Calu3 (cell line): ENCODE measurements around the gene NELL2. TPM values are rescaled to one million over a fixed set of nuclear protein-coding genes. Genes with fewer than 3 reads are reported as not detected.

Source experiments
- BruUV-seq: library from RNA; stranded (reverse); fragments of 400-500 nt; replicated peaks from 2 replicates; lab custom pipeline; 2021; lab: Mats Ljungman, UMichigan
- CTCF ChIA-PET: fragments of 300-600 bp; sonication (Branson Sonifier 250); formaldehyde crosslinking; loops from one replicate; lab custom pipeline; 2022; ENCODE audit warnings: antibody characterized with exemption; lab: Charles Lee
- DNase-seq: peaks from one replicate; pipeline ENCODE4 v3.0.0; 2022
- H3K27ac Mint-ChIP-seq: one replicate; pipeline ENCODE4 v1.8.0; 2022; ENCODE audit warnings: mixed read lengths; ENCODE audit not compliant: unreplicated experiment
- H3K27me3 Mint-ChIP-seq: one replicate; pipeline ENCODE4 v1.8.0; 2022; ENCODE audit warnings: mixed read lengths; ENCODE audit not compliant: unreplicated experiment
- H3K36me3 Mint-ChIP-seq: one replicate; pipeline ENCODE4 v1.8.0; 2022; ENCODE audit warnings: mild to moderate bottlenecking, moderate library complexity, mixed read lengths; ENCODE audit not compliant: insufficient read depth, unreplicated experiment
- H3K4me1 Mint-ChIP-seq: one replicate; pipeline ENCODE4 v1.8.0; 2022; ENCODE audit warnings: mild to moderate bottlenecking, low read depth, mixed read lengths; ENCODE audit not compliant: unreplicated experiment
- H3K4me3 Mint-ChIP-seq: one replicate; pipeline ENCODE4 v1.8.0; 2022; ENCODE audit warnings: mild to moderate bottlenecking, low read depth, moderate library complexity, mixed read lengths; ENCODE audit not compliant: unreplicated experiment
- H3K9me3 Mint-ChIP-seq: one replicate; pipeline ENCODE4 v1.8.0; 2022; ENCODE audit warnings: low read depth, mixed read lengths; ENCODE audit not compliant: unreplicated experiment
- CTCF ChIP-seq: fragments of 200-600 bp; IDR thresholded peaks from one replicate; pipeline ENCODE4 v1.8.0; 2022; ENCODE audit warnings: antibody characterized with exemption; ENCODE audit not compliant: unreplicated experiment
- intact Hi-C: fragments of 100-400 bp; cut with micrococcal nuclease; formaldehyde crosslinking; loops from one replicate; pipeline ENCODE4 v1.10.0; 2022; ENCODE audit not compliant: unreplicated experiment
- total RNA-seq: library from RNA; stranded (reverse); gene quantifications from 2 replicates; pipeline ENCODE4 v1.2.3, GENCODE V29; 2022

Gene NELL2
- total RNA-seq, 1 experiment from 2014 or later, result not detected

GRCh38 chr12:44546060-44546459 is 330.1 kb downstream of the NELL2 start:
- Mint-ChIP-seq H3K9me3 (no peaks in the 10 kb centered on the region), H3K27me3 (no peaks in the 10 kb centered on the region), H3K36me3 (no peaks in the 10 kb centered on the region), H3K4me3 (no peak overlapping the region), H3K27ac (no peak overlapping the region), H3K4me1 (no peaks in the 10 kb centered on the region)
- no peak for TF ChIP-seq CTCF
- CTCF ChIA-PET, result no interaction called here
- no peak for DNase-seq
- no TSS peak for BruUV-seq
- intact Hi-C loops, result no loop called here

- no peak for TF ChIP-seq CTCF
- H3K4me1 Mint-ChIP-seq, result no peaks in the 10 kb centered on the region
- DNase-seq, result no peak
- no peak overlapping the region for H3K27ac Mint-ChIP-seq
- no TSS peak for BruUV-seq
- no peaks in the 10 kb centered on the region for H3K36me3 Mint-ChIP-seq
- H3K9me3 Mint-ChIP-seq, result no peaks in the 10 kb centered on the region
- intact Hi-C loops, result no loop called here
- H3K27me3 Mint-ChIP-seq, result no peaks in the 10 kb centered on the region
- CTCF ChIA-PET, result no interaction called here
- no peak overlapping the region for H3K4me3 Mint-ChIP-seq
Observed at GRCh38 chr12:44544018-44544417, 332.1 kb downstream of the NELL2 start.

- intact Hi-C loops, result no loop called here
- BruUV-seq, result no TSS peak
- no peaks in the 10 kb centered on the region for H3K9me3 Mint-ChIP-seq
- no peak for DNase-seq
- no peaks in the 10 kb centered on the region for H3K4me1 Mint-ChIP-seq
- H3K27me3 Mint-ChIP-seq, result no peaks in the 10 kb centered on the region
- CTCF ChIA-PET, result no interaction called here
- H3K27ac Mint-ChIP-seq, result no peak overlapping the region
- TF ChIP-seq CTCF, result no peak
- no peaks in the 10 kb centered on the region for H3K36me3 Mint-ChIP-seq
- H3K4me3 Mint-ChIP-seq, result no peak overlapping the region
Observed at GRCh38 chr12:44542716-44543115, 333.4 kb downstream of the NELL2 start.

GRCh38 chr12:44537354-44537753 is 338.8 kb downstream of the NELL2 start:
- Mint-ChIP-seq H3K27me3 (no peaks in the 10 kb centered on the region), H3K27ac (no peak overlapping the region), H3K4me3 (no peak overlapping the region), H3K36me3 (no peaks in the 10 kb centered on the region), H3K4me1 (no peaks in the 10 kb centered on the region), H3K9me3 (no peaks in the 10 kb centered on the region)
- CTCF ChIA-PET, result no interaction called here
- no peak for DNase-seq
- no TSS peak for BruUV-seq
- no peak for TF ChIP-seq CTCF
- intact Hi-C loops, result no loop called here

GRCh38 chr12:44532940-44533339 is 343.2 kb downstream of the NELL2 start:
- BruUV-seq, result no TSS peak
- CTCF ChIA-PET, result no interaction called here
- TF ChIP-seq CTCF, result no peak
- Mint-ChIP-seq H3K9me3 (no peaks in the 10 kb centered on the region), H3K4me1 (no peaks in the 10 kb centered on the region), H3K4me3 (no peak overlapping the region), H3K27ac (no peak overlapping the region), H3K27me3 (no peaks in the 10 kb centered on the region), H3K36me3 (no peaks in the 10 kb centered on the region)
- intact Hi-C loops, result no loop called here
- no peak for DNase-seq
